B cell (primary cell): ENCODE measurements around the gene RNF181. TPM values are rescaled to one million over a fixed set of nuclear protein-coding genes. Genes with fewer than 3 reads are reported as not detected.

ENCODE experiments used
- ATAC-seq: fragments of 200-7000 bp; cut with Tn5 transposase; one replicate; pipeline ENCODE4 v1.10.0; 2021; ENCODE audit warnings: low read depth, mild to moderate bottlenecking, moderate number of reproducible peaks, moderate library complexity
- CTCF ChIA-PET: fragments of 350-600 bp; sonication (Branson Sonifier 250); formaldehyde crosslinking; loops from one replicate; lab custom pipeline; 2021; ENCODE audit warnings: antibody characterized with exemption, inconsistent platforms; lab: Charles Lee
- POLR2A ChIA-PET: fragments of 350-600 bp; sonication (Branson Sonifier 250); formaldehyde crosslinking; loops from one replicate; lab custom pipeline; 2021; ENCODE audit warnings: antibody characterized with exemption; lab: Charles Lee
- DNase-seq: peaks from one replicate; pipeline ENCODE4 v3.0.0; 2013
- H2AFZ ChIP-seq: 2 replicates; pipeline ENCODE4 v1.6.1; 2012; ENCODE audit warnings: mild to moderate bottlenecking, low read depth, low read length; ENCODE audit not compliant: insufficient read depth, poor library complexity, severe bottlenecking
- H3K27ac ChIP-seq, 2 donors: 1 replicate in 1 of 2; 2 replicates in 1 of 2; pipeline ENCODE4 v1.5.1; 2012 to 2013; ENCODE audit warnings: low read length in 2 of 2, mild to moderate bottlenecking in 2 of 2, moderate library complexity in 1 of 2
- H3K27me3 ChIP-seq, 4 experiments: fragments of 200-600 bp in 1 of 4; sonication (generic) in 1 of 4; replicated peaks in 1 of 4; 1 replicate in 2 of 4; 2 replicates in 2 of 4; pipeline versions ENCODE4 v1.6.1 to v1.7.0; 2013 to 2016; ENCODE audit warnings: low read length in 3 of 4, mild to moderate bottlenecking in 2 of 4, mixed read lengths in 1 of 4, moderate library complexity in 1 of 4; ENCODE audit not compliant: insufficient read depth in 4 of 4, control insufficient read depth in 3 of 4; ENCODE audit errors: control extremely low read depth in 1 of 4
- H3K36me3 ChIP-seq, 2 experiments: replicated peaks in 1 of 2; 1 replicate in 1 of 2; 2 replicates in 1 of 2; pipeline versions ENCODE4 v1.6.1 to v1.7.1; 2013; ENCODE audit warnings: low read length in 1 of 2; ENCODE audit not compliant: insufficient read depth in 2 of 2, control insufficient read depth in 1 of 2; ENCODE audit errors: control extremely low read depth in 1 of 2, extremely low read depth in 1 of 2
- H3K4me1 ChIP-seq, 2 donors: fragments of 200-600 bp in 1 of 2; sonication (generic) in 1 of 2; 1 replicate in 1 of 2; 2 replicates in 1 of 2; pipeline versions ENCODE4 v1.5.1 to v1.6.1; 2013 to 2017; ENCODE audit warnings: low read length in 2 of 2; ENCODE audit not compliant: control insufficient read depth in 2 of 2, insufficient read depth in 2 of 2
- H3K4me2 ChIP-seq: replicated peaks from 2 replicates; pipeline ENCODE3; 2012; ENCODE audit warnings: mild to moderate bottlenecking, low read depth, low read length; ENCODE audit not compliant: poor library complexity, severe bottlenecking
- H3K4me3 ChIP-seq, 5 experiments: fragments of 200-600 bp in 1 of 5; sonication (generic) in 1 of 5; 1 replicate in 3 of 5; 2 replicates in 2 of 5; pipeline versions ENCODE4 v1.5.1 to v1.7.0; 2011 to 2016; ENCODE audit warnings: low read length in 4 of 5, mild to moderate bottlenecking in 4 of 5, low read depth in 2 of 5, control low read depth in 1 of 5, moderate library complexity in 1 of 5; ENCODE audit not compliant: insufficient read depth in 1 of 5; ENCODE audit errors: control extremely low read depth in 1 of 5, extremely low read depth in 1 of 5
- H3K79me2 ChIP-seq: fragments of 200-600 bp; sonication (generic); one replicate; pipeline ENCODE4 v1.6.0; 2016; ENCODE audit warnings: low read length; ENCODE audit not compliant: control insufficient read depth, insufficient read depth
- H3K9ac ChIP-seq: fragments of 200-600 bp; sonication (generic); 2 replicates; pipeline ENCODE4 v1.6.1; 2017; ENCODE audit warnings: mild to moderate bottlenecking, low read length, moderate library complexity
- H3K9me3 ChIP-seq, 3 donors: one replicate each; pipeline versions ENCODE4 v1.6.1 to v1.7.1; 2013; ENCODE audit warnings: low read length in 2 of 3; ENCODE audit not compliant: control insufficient read depth in 2 of 3, insufficient read depth in 1 of 3; ENCODE audit errors: control extremely low read depth in 1 of 3
- H4K20me1 ChIP-seq: 2 replicates; pipeline ENCODE4 v1.6.0; 2012; ENCODE audit warnings: mild to moderate bottlenecking, low read length; ENCODE audit not compliant: insufficient read depth, control insufficient read depth, poor library complexity, severe bottlenecking
- H3K27ac Mint-ChIP-seq: one replicate; pipeline ENCODE4 v1.8.0; 2021; ENCODE audit warnings: mixed read lengths
- H3K27me3 Mint-ChIP-seq: one replicate; pipeline ENCODE4 v1.8.0; 2021; ENCODE audit warnings: mixed read lengths
- H3K4me1 Mint-ChIP-seq: one replicate; pipeline ENCODE4 v1.8.0; 2021; ENCODE audit warnings: mixed read lengths
- H3K4me3 Mint-ChIP-seq: one replicate; pipeline ENCODE4 v1.8.0; 2021; ENCODE audit warnings: mixed read lengths
- H3K9me3 Mint-ChIP-seq: one replicate; pipeline ENCODE4 v1.8.0; 2022; ENCODE audit warnings: mixed read lengths; ENCODE audit not compliant: insufficient read depth
- EZH2 ChIP-seq: IDR thresholded peaks from 2 replicates; pipeline ENCODE4 v1.6.1; 2012; ENCODE audit warnings: borderline replicate concordance, low read depth, mild to moderate bottlenecking, moderate library complexity, low read length; ENCODE audit not compliant: insufficient read depth, poor library complexity, severe bottlenecking
- WGBS: methylation state at CpG from one replicate; pipeline ENCODE4 v1.1.5; 2013; ENCODE audit warnings: missing lambda C conversion rate; ENCODE audit not compliant: insufficient coverage; 5-methylcytosine and 5-hydroxymethylcytosine counted together
- intact Hi-C: fragments of 100-400 bp; cut with micrococcal nuclease; formaldehyde crosslinking; loops from one replicate; pipeline ENCODE4 v1.10.0; 2022
- polyA plus RNA-seq: library from polyadenylated mRNA; depleted of rRNA; stranded (reverse); fragments of >200 nt; gene quantifications from 2 replicates; pipeline ENCODE4 v1.2.3, GENCODE V29; 2012
- total RNA-seq, 2 donors: library from RNA; stranded (reverse); fragments of 120-200 nt in 1 of 2; gene quantifications; 1 replicate in 1 of 2; 2 replicates in 1 of 2; pipeline versions ENCODE4 v1.2.3 to v1.2.4, GENCODE V29; 2013 to 2022
- TF ChIP-seq, protein P1 (sequence below): fragments of 200-600 bp; IDR thresholded peaks from one replicate; pipeline ENCODE4 v1.8.0; 2022; ENCODE audit warnings: antibody characterized with exemption, mild to moderate bottlenecking

Gene RNF181
- total and polyA plus RNA-seq, 2 donors (not counting 1 experiment from before 2014, with no cell fraction given): 76.6 to 151 TPM

DNA sequence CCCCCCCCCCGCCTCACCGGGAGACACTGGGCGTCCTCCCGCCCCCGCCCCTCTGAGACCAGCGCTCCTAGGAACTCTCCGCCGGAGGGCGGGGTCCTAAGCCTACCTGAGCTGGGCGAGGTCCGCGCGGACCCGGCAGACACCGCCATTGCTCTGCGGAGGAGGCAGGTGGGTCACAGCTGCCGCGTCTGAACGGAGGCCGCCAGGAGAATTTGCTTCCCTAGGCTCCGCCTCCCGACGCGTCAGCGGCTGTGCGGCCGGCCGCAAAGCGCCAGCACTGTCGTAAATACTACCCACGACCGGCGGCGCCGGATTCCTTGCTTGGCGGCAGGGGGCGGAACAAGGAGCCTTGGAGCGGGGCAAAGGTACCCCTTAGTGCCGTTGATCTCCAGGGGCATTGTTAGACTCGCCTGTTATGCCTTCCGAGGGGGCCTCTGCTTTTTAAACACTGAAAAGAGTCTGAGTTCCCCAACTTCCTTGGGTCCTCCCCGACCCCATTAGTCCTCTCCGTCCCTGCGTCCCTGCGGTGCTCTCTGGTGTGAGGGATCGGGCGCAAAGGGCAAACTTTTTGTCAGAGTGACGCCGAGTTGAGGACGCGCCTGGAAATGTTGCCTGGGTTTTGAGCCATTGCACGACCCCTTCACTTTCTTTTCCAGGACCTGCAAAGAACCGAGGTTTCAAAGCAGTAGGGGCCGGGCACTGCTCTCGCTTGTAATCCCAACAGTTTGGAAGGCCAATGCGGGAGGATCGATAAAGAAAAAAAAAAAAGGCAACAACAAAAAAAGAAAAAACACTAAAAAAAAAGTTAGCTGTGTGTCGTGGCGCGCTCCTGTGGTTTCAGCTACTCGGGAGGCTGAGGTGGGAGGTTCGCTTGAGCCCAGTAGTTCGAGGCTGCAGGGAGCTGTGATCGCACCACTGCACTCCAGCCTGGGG lies 34.0 kb upstream of the RNF181 start, which contains the start of gene GGCX:
GGCX (minus strand) TSS at position 214 of the 933 bp plus-strand sequence; CDS start at position 149, 65 bp downstream.
- Mint-ChIP-seq H3K9me3 (no peaks in the 10 kb centered on the region), H3K4me3 (peak within 1 kb of the TSS; percentile 99), H3K27ac (peak within 1 kb of the TSS; percentile 99), H3K27me3 (no peaks in the 10 kb centered on the region), H3K4me1 (peaks cover 30% of the 10 kb centered on the region)
- peaks cover 0 to 21% of the 10 kb centered on the region in 2 experiments for H3K36me3 ChIP-seq
- peaks cover 20 to 28% of the 10 kb centered on the region in 2 donors for H3K4me1 ChIP-seq
- intact Hi-C loops: loop anchor here (1.0 to 2.0 kb wide), 7 partner anchors 16 to 207 kb away; partner anchors contain the start of genes ELMOD3, MAT2A, RETSAT and RNF181
- H2AFZ ChIP-seq: peak within 1 kb of the TSS; percentile 97
- no peaks in the 10 kb centered on the region for H3K9me3 ChIP-seq
- H3K4me3 ChIP-seq: peak within 1 kb of the TSS; percentile 60 to 96 (median 88)
- peak within 1 kb of the TSS; percentile 97 for H3K9ac ChIP-seq
- ChIA-PET POLR2A (interaction anchor here (0.6 to 2.7 kb wide), 17 partner anchors 16 to 637 kb away, joined by 3 to 19 read pairs (median 4); partner anchors contain the start of genes MAT2A, SH2D6, TGOLN2 and TMEM150A), CTCF (interaction anchor here (1.0 to 3.5 kb wide), 7 partner anchors 11 to 170 kb away, joined by 3 to 31 read pairs (median 4); no protein-coding TSS in a partner anchor)
- WGBS: 2% methylated on average over 55 of the region's 64 CpGs
- H3K79me2 ChIP-seq: peaks cover 49% of the 10 kb centered on the region
- TF ChIP-seq, protein P1, sequence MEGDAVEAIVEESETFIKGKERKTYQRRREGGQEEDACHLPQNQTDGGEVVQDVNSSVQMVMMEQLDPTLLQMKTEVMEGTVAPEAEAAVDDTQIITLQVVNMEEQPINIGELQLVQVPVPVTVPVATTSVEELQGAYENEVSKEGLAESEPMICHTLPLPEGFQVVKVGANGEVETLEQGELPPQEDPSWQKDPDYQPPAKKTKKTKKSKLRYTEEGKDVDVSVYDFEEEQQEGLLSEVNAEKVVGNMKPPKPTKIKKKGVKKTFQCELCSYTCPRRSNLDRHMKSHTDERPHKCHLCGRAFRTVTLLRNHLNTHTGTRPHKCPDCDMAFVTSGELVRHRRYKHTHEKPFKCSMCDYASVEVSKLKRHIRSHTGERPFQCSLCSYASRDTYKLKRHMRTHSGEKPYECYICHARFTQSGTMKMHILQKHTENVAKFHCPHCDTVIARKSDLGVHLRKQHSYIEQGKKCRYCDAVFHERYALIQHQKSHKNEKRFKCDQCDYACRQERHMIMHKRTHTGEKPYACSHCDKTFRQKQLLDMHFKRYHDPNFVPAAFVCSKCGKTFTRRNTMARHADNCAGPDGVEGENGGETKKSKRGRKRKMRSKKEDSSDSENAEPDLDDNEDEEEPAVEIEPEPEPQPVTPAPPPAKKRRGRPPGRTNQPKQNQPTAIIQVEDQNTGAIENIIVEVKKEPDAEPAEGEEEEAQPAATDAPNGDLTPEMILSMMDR: no peak
- TF ChIP-seq EZH2: no peak
- peak within 1 kb of the TSS; percentile 73 to 90 for H3K27ac ChIP-seq
- H4K20me1 ChIP-seq: peaks cover 4% of the 10 kb centered on the region
- H3K27me3 ChIP-seq: no peaks in the 10 kb centered on the region
- peak within 1 kb of the TSS; percentile 89 for H3K4me2 ChIP-seq
- ATAC-seq (peak; percentile 91), DNase-seq (peak; percentile 96)
